ENCODE results near the gene ADCY3. TPM values are rescaled to one million over a fixed set of nuclear protein-coding genes. Genes with fewer than 3 reads are reported as not detected.
A peak's percentile ranks its signal among the peaks of the same experiment; 100 is the strongest.

The ADCY3 gene
- total and polyA plus RNA-seq, 2 of the 13 experiments (the other 11 are each of a cell fraction or from before 2014, with no cell fraction given), result 0.11 to 0.61 TPM

DNA sequence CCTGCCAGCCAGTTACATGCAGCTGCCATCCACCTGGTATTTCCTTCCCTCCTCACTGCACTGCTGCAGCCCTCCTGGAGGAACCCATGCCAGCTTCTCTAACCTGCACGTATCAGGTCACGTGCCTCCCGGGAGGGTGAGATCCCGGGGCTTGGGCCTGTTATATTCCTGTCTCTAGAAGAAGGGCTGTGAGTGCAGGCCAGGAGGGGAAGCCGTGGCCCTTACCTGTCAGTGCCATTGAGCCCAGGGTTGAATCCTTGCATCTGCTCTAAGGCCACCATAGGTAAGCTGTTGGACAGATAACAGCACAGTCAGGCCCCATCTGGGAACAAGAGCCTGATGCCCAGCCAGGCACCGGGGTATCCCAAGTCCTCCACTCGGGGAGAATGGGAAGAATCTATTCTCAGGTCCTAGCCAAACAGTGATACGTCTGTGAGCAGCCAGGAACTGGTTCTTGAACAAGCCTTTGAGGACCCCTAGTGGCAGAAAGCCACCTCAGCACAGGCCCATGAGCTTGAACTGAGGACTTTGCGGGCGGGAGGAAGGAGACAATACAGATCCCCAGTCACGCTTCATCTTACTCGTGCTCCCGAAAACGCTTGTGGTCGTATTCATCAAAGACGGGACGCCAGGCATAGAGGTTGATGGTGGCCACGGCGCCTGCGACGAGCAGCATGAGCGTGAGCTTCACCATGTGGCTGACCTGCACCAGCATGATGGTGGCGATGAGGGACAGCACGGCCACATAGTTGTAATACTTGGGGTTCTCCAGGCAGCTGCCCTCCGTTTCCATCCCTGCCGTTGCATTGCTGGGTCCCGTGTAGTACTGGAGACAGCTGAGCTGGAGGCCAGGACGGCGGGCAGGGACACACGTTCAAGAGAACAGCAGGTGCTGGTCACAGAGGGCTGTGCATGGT lies 92.5 kb downstream of the ADCY3 start (continued):
- no peak for TF ChIP-seq SP4 (CRISPR knock-in tag; IDR thresholded peaks at IDR 0.05)
- TF ChIP-seq U2AF1 (optimal IDR thresholded peaks at IDR 0.05; ENCODE audit: low read depth, low read length), result no peak
- TF ChIP-seq, protein P1, sequence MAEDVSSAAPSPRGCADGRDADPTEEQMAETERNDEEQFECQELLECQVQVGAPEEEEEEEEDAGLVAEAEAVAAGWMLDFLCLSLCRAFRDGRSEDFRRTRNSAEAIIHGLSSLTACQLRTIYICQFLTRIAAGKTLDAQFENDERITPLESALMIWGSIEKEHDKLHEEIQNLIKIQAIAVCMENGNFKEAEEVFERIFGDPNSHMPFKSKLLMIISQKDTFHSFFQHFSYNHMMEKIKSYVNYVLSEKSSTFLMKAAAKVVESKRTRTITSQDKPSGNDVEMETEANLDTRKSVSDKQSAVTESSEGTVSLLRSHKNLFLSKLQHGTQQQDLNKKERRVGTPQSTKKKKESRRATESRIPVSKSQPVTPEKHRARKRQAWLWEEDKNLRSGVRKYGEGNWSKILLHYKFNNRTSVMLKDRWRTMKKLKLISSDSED (CRISPR knock-in tag; IDR thresholded peaks at IDR 0.05), result no peak
- TF ChIP-seq MAF1 (CRISPR knock-in tag; IDR thresholded peaks at IDR 0.05; ENCODE audit: borderline replicate concordance), result no peak
- TF ChIP-seq ATF7 (IDR thresholded peaks at IDR 0.05), result no peak
- peak; percentile 63; the same call in 1 of the 2 replicates for TF ChIP-seq ATF7 (CRISPR knock-in tag; IDR thresholded peaks at IDR 0.05)
- no peak for TF ChIP-seq KDM1A (CRISPR knock-in tag; IDR thresholded peaks at IDR 0.05)
- no peak; the same call in 1 of the 2 replicates for TF ChIP-seq ZNF614 (CRISPR knock-in tag; IDR thresholded peaks at IDR 0.05; ENCODE audit: borderline replicate concordance)
- TF ChIP-seq XRCC5 (optimal IDR thresholded peaks at IDR 0.05; ENCODE audit: low read length), result peak; percentile 97
- TF ChIP-seq, protein P2, sequence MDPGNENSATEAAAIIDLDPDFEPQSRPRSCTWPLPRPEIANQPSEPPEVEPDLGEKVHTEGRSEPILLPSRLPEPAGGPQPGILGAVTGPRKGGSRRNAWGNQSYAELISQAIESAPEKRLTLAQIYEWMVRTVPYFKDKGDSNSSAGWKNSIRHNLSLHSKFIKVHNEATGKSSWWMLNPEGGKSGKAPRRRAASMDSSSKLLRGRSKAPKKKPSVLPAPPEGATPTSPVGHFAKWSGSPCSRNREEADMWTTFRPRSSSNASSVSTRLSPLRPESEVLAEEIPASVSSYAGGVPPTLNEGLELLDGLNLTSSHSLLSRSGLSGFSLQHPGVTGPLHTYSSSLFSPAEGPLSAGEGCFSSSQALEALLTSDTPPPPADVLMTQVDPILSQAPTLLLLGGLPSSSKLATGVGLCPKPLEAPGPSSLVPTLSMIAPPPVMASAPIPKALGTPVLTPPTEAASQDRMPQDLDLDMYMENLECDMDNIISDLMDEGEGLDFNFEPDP (CRISPR knock-in tag; conservative IDR thresholded peaks at IDR 0.05), result no peak
- TF ChIP-seq KLF13 (CRISPR knock-in tag; IDR thresholded peaks at IDR 0.05), result no peak
- TF ChIP-seq HNRNPH1 (optimal IDR thresholded peaks at IDR 0.05; ENCODE audit: low read depth, low read length), result no peak
- no peak for TF ChIP-seq HOXA3 (CRISPR knock-in tag; IDR thresholded peaks at IDR 0.05)
- no peak for TF ChIP-seq DPF2 (CRISPR knock-in tag; IDR thresholded peaks at IDR 0.05; ENCODE audit: borderline replicate concordance, low read depth)
- no peak for TF ChIP-seq PCBP1 (IDR thresholded peaks at IDR 0.05; ENCODE audit: borderline replicate concordance, low read depth, low read length)
- no peak for TF ChIP-seq WIZ (CRISPR knock-in tag; IDR thresholded peaks at IDR 0.05)
- TF ChIP-seq SKIL (CRISPR knock-in tag; IDR thresholded peaks at IDR 0.05; ENCODE audit: borderline replicate concordance), result no peak
- TF ChIP-seq MBD4 (IDR thresholded peaks at IDR 0.05; ENCODE audit: borderline replicate concordance, low read length), result no peak
- TF ChIP-seq, protein P3, sequence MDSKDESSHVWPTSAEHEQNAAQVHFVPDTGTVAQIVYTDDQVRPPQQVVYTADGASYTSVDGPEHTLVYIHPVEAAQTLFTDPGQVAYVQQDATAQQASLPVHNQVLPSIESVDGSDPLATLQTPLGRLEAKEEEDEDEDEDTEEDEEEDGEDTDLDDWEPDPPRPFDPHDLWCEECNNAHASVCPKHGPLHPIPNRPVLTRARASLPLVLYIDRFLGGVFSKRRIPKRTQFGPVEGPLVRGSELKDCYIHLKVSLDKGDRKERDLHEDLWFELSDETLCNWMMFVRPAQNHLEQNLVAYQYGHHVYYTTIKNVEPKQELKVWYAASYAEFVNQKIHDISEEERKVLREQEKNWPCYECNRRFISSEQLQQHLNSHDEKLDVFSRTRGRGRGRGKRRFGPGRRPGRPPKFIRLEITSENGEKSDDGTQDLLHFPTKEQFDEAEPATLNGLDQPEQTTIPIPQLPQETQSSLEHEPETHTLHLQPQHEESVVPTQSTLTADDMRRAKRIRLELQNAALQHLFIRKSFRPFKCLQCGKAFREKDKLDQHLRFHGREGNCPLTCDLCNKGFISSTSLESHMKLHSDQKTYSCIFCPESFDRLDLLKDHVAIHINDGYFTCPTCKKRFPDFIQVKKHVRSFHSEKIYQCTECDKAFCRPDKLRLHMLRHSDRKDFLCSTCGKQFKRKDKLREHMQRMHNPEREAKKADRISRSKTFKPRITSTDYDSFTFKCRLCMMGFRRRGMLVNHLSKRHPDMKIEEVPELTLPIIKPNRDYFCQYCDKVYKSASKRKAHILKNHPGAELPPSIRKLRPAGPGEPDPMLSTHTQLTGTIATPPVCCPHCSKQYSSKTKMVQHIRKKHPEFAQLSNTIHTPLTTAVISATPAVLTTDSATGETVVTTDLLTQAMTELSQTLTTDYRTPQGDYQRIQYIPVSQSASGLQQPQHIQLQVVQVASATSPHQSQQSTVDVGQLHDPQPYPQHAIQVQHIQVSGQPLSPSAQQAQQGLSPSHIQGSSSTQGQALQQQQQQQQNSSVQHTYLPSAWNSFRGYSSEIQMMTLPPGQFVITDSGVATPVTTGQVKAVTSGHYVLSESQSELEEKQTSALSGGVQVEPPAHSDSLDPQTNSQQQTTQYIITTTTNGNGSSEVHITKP (CRISPR knock-in tag; IDR thresholded peaks at IDR 0.05; ENCODE audit: low read depth), result 0 out of 2 replicates have a peak, but pooled peaks have one; percentile 27

Data from HepG2 (cell line).